Panc1 (cell line): Measurements from ENCODE around the gene DDAH2. TPM values are rescaled to one million over a fixed set of nuclear protein-coding genes. Genes with fewer than 3 reads are reported as not detected.

ENCODE experiments used
- ATAC-seq: fragments of 200-7000 bp; cut with Tn5 transposase; 2 replicates; pipeline ENCODE4 v1.9.1; 2020; ENCODE audit warnings: mild to moderate bottlenecking, moderate library complexity
- BruUV-seq: library from RNA; stranded (reverse); fragments of 400-500 nt; replicated peaks from 2 replicates; lab custom pipeline; 2021; lab: Mats Ljungman, UMichigan
- CTCF ChIA-PET: fragments of 300-600 bp; sonication (Branson Sonifier 250); formaldehyde crosslinking; loops from one replicate; lab custom pipeline; 2022; ENCODE audit warnings: antibody characterized with exemption; lab: Charles Lee
- POLR2A ChIA-PET: fragments of 300-600 bp; sonication (Branson Sonifier 250); formaldehyde crosslinking; loops from one replicate; lab custom pipeline; 2022; ENCODE audit warnings: antibody characterized with exemption; lab: Charles Lee
- DNase-seq: peaks from one replicate; pipeline ENCODE4 v3.0.0-alpha.2; 2010; ENCODE audit warnings: low read depth, low spot score
- H3K27ac ChIP-seq: 2 replicates; pipeline ENCODE4 v1.5.1; 2011; ENCODE audit warnings: mild to moderate bottlenecking, low read length, inconsistent platforms
- H3K27me3 ChIP-seq: fragments of 200-500 bp; sonication (Bioruptor generic); 2 replicates; pipeline ENCODE4 v1.6.0; 2014; ENCODE audit warnings: low read length, inconsistent platforms; ENCODE audit not compliant: control insufficient read depth, insufficient read depth
- H3K36me3 ChIP-seq: fragments of 200-500 bp; sonication (Bioruptor generic); 2 replicates; pipeline ENCODE4 v1.5.1; 2014; ENCODE audit warnings: inconsistent platforms, mild to moderate bottlenecking, low read length, moderate library complexity; ENCODE audit not compliant: control insufficient read depth, insufficient read depth
- H3K4me1 ChIP-seq: 2 replicates; pipeline ENCODE4 v1.5.1; 2011; ENCODE audit warnings: inconsistent platforms, mild to moderate bottlenecking, low read length, moderate library complexity; ENCODE audit not compliant: control insufficient read depth, insufficient read depth
- H3K4me3 ChIP-seq, 2 experiments: 2 replicates each; pipeline ENCODE4 v1.5.1; 2011 to 2012; ENCODE audit warnings: low read depth in 2 of 2, low read length in 2 of 2, mild to moderate bottlenecking in 2 of 2, inconsistent platforms in 1 of 2, moderate library complexity in 1 of 2
- H3K9me3 ChIP-seq: fragments of 200-500 bp; sonication (Bioruptor generic); 2 replicates; pipeline ENCODE4 v1.5.1; 2014; ENCODE audit warnings: low read depth, mild to moderate bottlenecking, inconsistent platforms, low read length, moderate library complexity; ENCODE audit not compliant: control insufficient read depth, insufficient read depth
- POLR2AphosphoS5 ChIP-seq: IDR thresholded peaks from 2 replicates; pipeline ENCODE4 v1.6.1; 2012; ENCODE audit warnings: mild to moderate bottlenecking, low read depth, low read length, moderate library complexity
- SIN3A ChIP-seq: IDR thresholded peaks from 2 replicates; pipeline ENCODE4 v1.6.1; 2012; ENCODE audit warnings: low read depth, mild to moderate bottlenecking, low read length, moderate library complexity, borderline replicate concordance; ENCODE audit not compliant: insufficient read depth
- TCF7L2 ChIP-seq: IDR thresholded peaks from 2 replicates; pipeline ENCODE4 v1.6.1; 2011; ENCODE audit warnings: mild to moderate bottlenecking, low read depth, low read length, inconsistent platforms
- in situ Hi-C: cut with HindIII; loops from 2 replicates; pipeline ENCODE4 v1.10.0; 2016; ENCODE audit warnings: low sequenced_read_pairs, low pct_unique_long_range_greater_than_20kb
- intact Hi-C: fragments of 100-400 bp; cut with micrococcal nuclease; formaldehyde crosslinking; loops from one replicate; pipeline ENCODE4 v1.10.0; 2022; ENCODE audit not compliant: unreplicated experiment
- total RNA-seq: library from RNA; stranded (reverse); gene quantifications from one replicate; pipeline ENCODE4 v1.2.1, GENCODE V29; 2021; ENCODE audit not compliant: unreplicated experiment
- TF ChIP-seq, protein P1 (sequence below): fragments of 450-650 bp; IDR thresholded peaks from 2 replicates; pipeline ENCODE4 v1.5.1; 2017; ENCODE audit warnings: mild to moderate bottlenecking
- TF ChIP-seq, protein P2 (sequence below), 2 experiments: IDR thresholded peaks; 2 replicates each; pipeline ENCODE4 v1.6.1; 2011 to 2012; ENCODE audit warnings: low read depth in 2 of 2, control low read depth in 1 of 2, low read length in 1 of 2, mild to moderate bottlenecking in 1 of 2, moderate library complexity in 1 of 2; ENCODE audit not compliant: insufficient read depth in 1 of 2

Gene DDAH2
- total RNA-seq, 1 experiment from 2014 or later = 104 TPM

DNA sequence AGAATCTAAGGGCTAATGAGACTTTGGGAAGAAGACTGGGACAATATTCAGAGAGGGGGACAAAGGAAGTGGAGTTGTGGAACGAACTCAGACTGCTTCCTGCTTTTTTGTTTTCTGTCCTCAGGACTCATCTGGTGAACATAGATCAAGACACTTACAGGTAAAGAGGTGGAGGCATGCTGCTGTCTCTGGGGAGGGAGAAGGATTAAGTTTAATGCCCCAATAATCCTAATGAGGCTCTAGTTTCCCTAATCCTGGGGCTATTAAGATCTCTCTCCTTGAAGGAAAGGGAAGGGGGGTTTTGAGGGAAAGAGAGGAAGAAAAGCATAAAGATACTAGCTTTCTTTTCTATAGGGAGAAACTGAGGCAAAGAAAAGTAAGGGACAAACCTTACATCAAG is 15.3 kb upstream of the DDAH2 start:
- ATAC-seq = no peak
- Histone ChIP-seq H3K36me3 (no peaks in the 10 kb centered on the region), H3K4me3 (no peak overlapping the region), H3K4me1 (peaks cover 3% of the 10 kb centered on the region; the same call in 1 of the 2 replicates), H3K9me3 (no peaks in the 10 kb centered on the region), H3K27ac (no peak overlapping the region), H3K27me3 (no peaks in the 10 kb centered on the region)
- in situ Hi-C loops = no loop called here
- no TSS peak for BruUV-seq
- ChIA-PET CTCF (interaction anchor here (0.6 kb wide), 1 partner anchor 15 kb away, joined by 6 read pairs; the partner anchor contains the start of gene DDAH2), POLR2A (interaction anchor here (0.6 kb wide), 1 partner anchor 17 kb away, joined by 9 read pairs; no protein-coding TSS in a partner anchor)
- TF ChIP-seq SIN3A (no peak), POLR2AphosphoS5 (no peak), TCF7L2 (no peak)
- TF ChIP-seq, protein P1, sequence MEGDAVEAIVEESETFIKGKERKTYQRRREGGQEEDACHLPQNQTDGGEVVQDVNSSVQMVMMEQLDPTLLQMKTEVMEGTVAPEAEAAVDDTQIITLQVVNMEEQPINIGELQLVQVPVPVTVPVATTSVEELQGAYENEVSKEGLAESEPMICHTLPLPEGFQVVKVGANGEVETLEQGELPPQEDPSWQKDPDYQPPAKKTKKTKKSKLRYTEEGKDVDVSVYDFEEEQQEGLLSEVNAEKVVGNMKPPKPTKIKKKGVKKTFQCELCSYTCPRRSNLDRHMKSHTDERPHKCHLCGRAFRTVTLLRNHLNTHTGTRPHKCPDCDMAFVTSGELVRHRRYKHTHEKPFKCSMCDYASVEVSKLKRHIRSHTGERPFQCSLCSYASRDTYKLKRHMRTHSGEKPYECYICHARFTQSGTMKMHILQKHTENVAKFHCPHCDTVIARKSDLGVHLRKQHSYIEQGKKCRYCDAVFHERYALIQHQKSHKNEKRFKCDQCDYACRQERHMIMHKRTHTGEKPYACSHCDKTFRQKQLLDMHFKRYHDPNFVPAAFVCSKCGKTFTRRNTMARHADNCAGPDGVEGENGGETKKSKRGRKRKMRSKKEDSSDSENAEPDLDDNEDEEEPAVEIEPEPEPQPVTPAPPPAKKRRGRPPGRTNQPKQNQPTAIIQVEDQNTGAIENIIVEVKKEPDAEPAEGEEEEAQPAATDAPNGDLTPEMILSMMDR = no peak
- TF ChIP-seq, protein P2, sequence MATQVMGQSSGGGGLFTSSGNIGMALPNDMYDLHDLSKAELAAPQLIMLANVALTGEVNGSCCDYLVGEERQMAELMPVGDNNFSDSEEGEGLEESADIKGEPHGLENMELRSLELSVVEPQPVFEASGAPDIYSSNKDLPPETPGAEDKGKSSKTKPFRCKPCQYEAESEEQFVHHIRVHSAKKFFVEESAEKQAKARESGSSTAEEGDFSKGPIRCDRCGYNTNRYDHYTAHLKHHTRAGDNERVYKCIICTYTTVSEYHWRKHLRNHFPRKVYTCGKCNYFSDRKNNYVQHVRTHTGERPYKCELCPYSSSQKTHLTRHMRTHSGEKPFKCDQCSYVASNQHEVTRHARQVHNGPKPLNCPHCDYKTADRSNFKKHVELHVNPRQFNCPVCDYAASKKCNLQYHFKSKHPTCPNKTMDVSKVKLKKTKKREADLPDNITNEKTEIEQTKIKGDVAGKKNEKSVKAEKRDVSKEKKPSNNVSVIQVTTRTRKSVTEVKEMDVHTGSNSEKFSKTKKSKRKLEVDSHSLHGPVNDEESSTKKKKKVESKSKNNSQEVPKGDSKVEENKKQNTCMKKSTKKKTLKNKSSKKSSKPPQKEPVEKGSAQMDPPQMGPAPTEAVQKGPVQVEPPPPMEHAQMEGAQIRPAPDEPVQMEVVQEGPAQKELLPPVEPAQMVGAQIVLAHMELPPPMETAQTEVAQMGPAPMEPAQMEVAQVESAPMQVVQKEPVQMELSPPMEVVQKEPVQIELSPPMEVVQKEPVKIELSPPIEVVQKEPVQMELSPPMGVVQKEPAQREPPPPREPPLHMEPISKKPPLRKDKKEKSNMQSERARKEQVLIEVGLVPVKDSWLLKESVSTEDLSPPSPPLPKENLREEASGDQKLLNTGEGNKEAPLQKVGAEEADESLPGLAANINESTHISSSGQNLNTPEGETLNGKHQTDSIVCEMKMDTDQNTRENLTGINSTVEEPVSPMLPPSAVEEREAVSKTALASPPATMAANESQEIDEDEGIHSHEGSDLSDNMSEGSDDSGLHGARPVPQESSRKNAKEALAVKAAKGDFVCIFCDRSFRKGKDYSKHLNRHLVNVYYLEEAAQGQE (IDR thresholded peaks at IDR 0.05; ENCODE audit: insufficient read depth in 1 of 2, low read depth in 2 of 2, low read length in 1 of 2) = no peak
- intact Hi-C loops = no loop called here
- no peak for DNase-seq

DNA sequence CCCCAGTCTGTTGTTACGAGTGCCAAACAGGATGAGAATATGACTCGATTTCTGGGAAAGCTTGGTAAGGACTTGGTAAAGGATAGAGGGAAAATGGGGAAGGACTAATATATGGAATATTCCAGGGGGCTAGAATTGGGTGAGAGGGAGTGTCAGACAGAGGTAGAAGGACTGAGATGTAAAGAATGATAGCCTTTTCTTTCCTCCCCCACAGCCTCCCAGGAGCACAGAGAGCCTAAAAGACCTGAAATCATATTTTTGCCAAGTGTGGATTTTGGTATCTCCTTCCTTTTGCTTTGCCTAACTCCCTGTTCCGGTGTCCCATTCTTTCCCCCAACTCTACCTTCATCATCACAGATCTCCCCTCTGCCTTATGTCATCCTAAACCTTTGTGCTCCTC is 13.8 kb upstream of the DDAH2 start:
- no peak for TF ChIP-seq POLR2AphosphoS5
- TF ChIP-seq TCF7L2 = no peak
- TF ChIP-seq, protein P1 = no peak
- TF ChIP-seq, protein P2 (IDR thresholded peaks at IDR 0.05; ENCODE audit: insufficient read depth in 1 of 2, low read depth in 2 of 2, low read length in 1 of 2) = no peak
- TF ChIP-seq SIN3A = no peak
- Histone ChIP-seq H3K27ac (no peak overlapping the region), H3K4me3 (no peak overlapping the region), H3K27me3 (no peaks in the 10 kb centered on the region), H3K36me3 (no peaks in the 10 kb centered on the region), H3K9me3 (no peaks in the 10 kb centered on the region), H3K4me1 (peaks cover 16% of the 10 kb centered on the region)
- in situ Hi-C loops = no loop called here
- ATAC-seq (no peak), DNase-seq (no peak)
- POLR2A ChIA-PET = no interaction called here
- BruUV-seq = no TSS peak
- intact Hi-C loops = no loop called here
- CTCF ChIA-PET = no interaction called here
